Measurements from ENCODE around the gene RPS4Y2. TPM values are rescaled to one million over a fixed set of nuclear protein-coding genes. Genes with fewer than 3 reads are reported as not detected.

RPS4Y2 gene
- total and polyA plus RNA-seq, 12 donors: not detected

DNA sequence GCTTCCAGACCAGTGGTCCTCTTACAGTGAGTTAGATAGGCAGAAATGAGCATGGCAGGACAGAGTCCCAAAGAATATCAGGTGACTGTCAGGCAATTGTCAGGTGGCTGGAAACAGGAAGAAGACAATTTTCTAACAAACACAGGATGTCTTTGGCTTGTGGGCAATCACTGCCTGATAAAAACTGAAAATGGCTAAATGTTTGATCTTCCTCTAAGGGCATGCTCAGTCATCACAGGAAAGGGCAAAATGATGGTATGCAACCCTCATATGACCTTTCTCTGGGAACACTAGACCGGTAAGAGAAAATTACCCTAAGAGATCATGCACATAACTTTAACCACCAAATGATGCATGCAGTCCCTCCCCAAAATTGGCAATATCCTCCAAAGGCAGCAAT lies 57.6 kb downstream of the RPS4Y2 start:
- ATAC-seq: no peak
- no peaks in the 10 kb centered on the region for H3K36me3 ChIP-seq
- H3K27me3 ChIP-seq: no peaks in the 10 kb centered on the region
- TF ChIP-seq, protein P1, sequence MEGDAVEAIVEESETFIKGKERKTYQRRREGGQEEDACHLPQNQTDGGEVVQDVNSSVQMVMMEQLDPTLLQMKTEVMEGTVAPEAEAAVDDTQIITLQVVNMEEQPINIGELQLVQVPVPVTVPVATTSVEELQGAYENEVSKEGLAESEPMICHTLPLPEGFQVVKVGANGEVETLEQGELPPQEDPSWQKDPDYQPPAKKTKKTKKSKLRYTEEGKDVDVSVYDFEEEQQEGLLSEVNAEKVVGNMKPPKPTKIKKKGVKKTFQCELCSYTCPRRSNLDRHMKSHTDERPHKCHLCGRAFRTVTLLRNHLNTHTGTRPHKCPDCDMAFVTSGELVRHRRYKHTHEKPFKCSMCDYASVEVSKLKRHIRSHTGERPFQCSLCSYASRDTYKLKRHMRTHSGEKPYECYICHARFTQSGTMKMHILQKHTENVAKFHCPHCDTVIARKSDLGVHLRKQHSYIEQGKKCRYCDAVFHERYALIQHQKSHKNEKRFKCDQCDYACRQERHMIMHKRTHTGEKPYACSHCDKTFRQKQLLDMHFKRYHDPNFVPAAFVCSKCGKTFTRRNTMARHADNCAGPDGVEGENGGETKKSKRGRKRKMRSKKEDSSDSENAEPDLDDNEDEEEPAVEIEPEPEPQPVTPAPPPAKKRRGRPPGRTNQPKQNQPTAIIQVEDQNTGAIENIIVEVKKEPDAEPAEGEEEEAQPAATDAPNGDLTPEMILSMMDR (IDR thresholded peaks at IDR 0.05): no peak
- H3K4me3 ChIP-seq: no peak overlapping the region
- H3K27ac ChIP-seq: no peak overlapping the region
- DNase-seq: no peak
- H3K4me1 ChIP-seq: no peaks in the 10 kb centered on the region
- intact Hi-C loops (cut with DNase I): no loop called here
- H3K9me3 ChIP-seq: no peaks in the 10 kb centered on the region
- 69 to 76% methylated on average over 1 of the region's 1 CpG for WGBS, 2 donors

- WGBS, 2 donors: 50 to 62% methylated on average over 1 of the region's 1 CpG
- Histone ChIP-seq H3K36me3 (no peaks in the 10 kb centered on the region), H3K27ac (no peak overlapping the region), H3K9me3 (no peaks in the 10 kb centered on the region), H3K4me3 (no peak overlapping the region), H3K27me3 (no peaks in the 10 kb centered on the region), H3K4me1 (no peaks in the 10 kb centered on the region)
- TF ChIP-seq, protein P1 (IDR thresholded peaks at IDR 0.05): no peak
- DNase-seq (no peak), ATAC-seq (no peak)
- intact Hi-C loops (cut with DNase I): no loop called here
Observed at GRCh38 chrY:20814794-20815193, 58.9 kb downstream of the RPS4Y2 start.

GRCh38 chrY:20817067-20817466 lies 61.2 kb downstream of the RPS4Y2 start:
- Histone ChIP-seq H3K27ac (no peak overlapping the region), H3K27me3 (no peaks in the 10 kb centered on the region), H3K9me3 (no peaks in the 10 kb centered on the region), H3K4me3 (no peak overlapping the region), H3K4me1 (no peaks in the 10 kb centered on the region), H3K36me3 (no peaks in the 10 kb centered on the region)
- no peak for DNase-seq
- 48 to 60% methylated on average over 2 of the region's 2 CpGs for WGBS, 2 donors
- no peak for ATAC-seq
- TF ChIP-seq, protein P1 (IDR thresholded peaks at IDR 0.05): no peak
- intact Hi-C loops (cut with DNase I): no loop called here

Other genes with a start within 250 kb of the RPS4Y2 start
- gene EIF1AY, start 180.3 kb upstream of the RPS4Y2 start, total RNA-seq: 100 to 1,000 TPM in 7 of 10 donors, not detected in 3; 195 to 272 (median 249) TPM
- gene EIF1AY, start 180.3 kb upstream of the RPS4Y2 start, polyA plus RNA-seq: 10 to 100 TPM; 52.3 to 76.2 TPM